HCT116 (cell line): ENCODE results near the gene DOC2A. TPM values are rescaled to one million over a fixed set of nuclear protein-coding genes. Genes with fewer than 3 reads are reported as not detected.

ENCODE experiments used
- ATAC-seq: fragments of 200-7000 bp; cut with Tn5 transposase; 2 replicates; pipeline ENCODE4 v1.9.1; 2020; ENCODE audit warnings: mild to moderate bottlenecking, moderate library complexity
- BruUV-seq: library from RNA; stranded (reverse); fragments of 400-500 nt; replicated peaks from 2 replicates; lab custom pipeline; 2021; lab: Mats Ljungman, UMichigan
- CTCF ChIA-PET: fragments of 300-600 bp; sonication (Branson Sonifier 250); formaldehyde crosslinking; loops from one replicate; lab custom pipeline; 2021; ENCODE audit warnings: antibody characterized with exemption; lab: Charles Lee
- POLR2A ChIA-PET: fragments of 300-600, 350-600 bp; sonication (Branson Sonifier 250); formaldehyde crosslinking; loops from one replicate; lab custom pipeline; 2021; ENCODE audit warnings: antibody characterized with exemption; lab: Charles Lee
- RAD21 ChIA-PET, 2 experiments: fragments of 300-600 bp; sonication (Branson Sonifier 250); formaldehyde crosslinking; loops; one replicate each; lab custom pipeline; 2023; ENCODE audit warnings: low total read pairs in 2 of 2; ENCODE audit not compliant: uncharacterized antibody in 2 of 2, unreplicated experiment in 2 of 2, low non-redundant PET in 1 of 2; lab: Charles Lee
- DNase-seq: peaks from one replicate; pipeline ENCODE4 v3.0.0-alpha.2; 2010; ENCODE audit warnings: low read depth, low spot score
- H2AFZ ChIP-seq: fragments of 200-600 bp; shearing (Covaris generic), sonication (generic); 2 replicates; pipeline ENCODE4 v1.6.1; 2017; ENCODE audit warnings: low read depth, mixed run types, mixed read lengths, antibody characterized with exemption, low read length; ENCODE audit not compliant: poor library complexity, severe bottlenecking
- H3K27ac ChIP-seq: 2 replicates; pipeline ENCODE4 v1.5.1; 2012; ENCODE audit warnings: low read depth, low read length
- H3K27me3 ChIP-seq: fragments of 200-600 bp; sonication (generic); 2 replicates; pipeline ENCODE4 v1.6.1; 2016; ENCODE audit warnings: mixed run types, low read length, mixed read lengths; ENCODE audit not compliant: insufficient read depth
- H3K36me3 ChIP-seq, 2 experiments: fragments of 200-500 bp in 1 of 2; fragments of 200-600 bp in 1 of 2; sonication (Bioruptor generic) in 1 of 2; sonication (generic) in 1 of 2; 2 replicates each; pipeline versions ENCODE4 v1.5.1 to v1.6.1; 2014 to 2016; ENCODE audit warnings: low read length in 2 of 2, inconsistent platforms in 1 of 2, mixed read lengths in 1 of 2, mixed run types in 1 of 2; ENCODE audit not compliant: insufficient read depth in 2 of 2, control insufficient read depth in 1 of 2
- H3K4me1 ChIP-seq, 2 experiments: fragments of 200-600 bp in 1 of 2; sonication (generic) in 1 of 2; 2 replicates each; pipeline versions ENCODE4 v1.5.1 to v1.6.1; 2012 to 2017; ENCODE audit warnings: low read length in 2 of 2, inconsistent platforms in 1 of 2, mild to moderate bottlenecking in 1 of 2, mixed read lengths in 1 of 2, mixed run types in 1 of 2, moderate library complexity in 1 of 2; ENCODE audit not compliant: insufficient read depth in 2 of 2, control insufficient read depth in 1 of 2
- H3K4me2 ChIP-seq: fragments of 200-600 bp; sonication (generic); 2 replicates; pipeline ENCODE4 v1.6.1; 2017; ENCODE audit warnings: mixed run types, low read length, mixed read lengths
- H3K4me3 ChIP-seq, 2 experiments: fragments of 200-600 bp in 1 of 2; sonication (generic) in 1 of 2; replicated peaks in 1 of 2; 2 replicates each; pipeline ENCODE4 v1.5.1; 2011 to 2016; ENCODE audit warnings: low read length in 2 of 2, control low read depth in 1 of 2, low read depth in 1 of 2, mild to moderate bottlenecking in 1 of 2, mixed read lengths in 1 of 2, mixed run types in 1 of 2
- H3K79me2 ChIP-seq: fragments of 200-600 bp; sonication (generic); 2 replicates; pipeline ENCODE4 v1.6.1; 2017; ENCODE audit warnings: mild to moderate bottlenecking, mixed run types, low read length, moderate library complexity, mixed read lengths; ENCODE audit not compliant: insufficient read depth
- H3K9ac ChIP-seq: fragments of 200-600 bp; sonication (generic); 2 replicates; pipeline ENCODE4 v1.6.1; 2016; ENCODE audit warnings: low read length, mixed read lengths
- H3K9me2 ChIP-seq: fragments of 200-600 bp; sonication (generic), shearing (Covaris generic); 2 replicates; pipeline ENCODE4 v1.6.1; 2017; ENCODE audit warnings: mixed run types, mild to moderate bottlenecking, moderate library complexity; ENCODE audit not compliant: insufficient read depth
- H3K9me3 ChIP-seq, 2 experiments: fragments of 200-500 bp in 1 of 2; fragments of 200-600 bp in 1 of 2; sonication (Bioruptor generic) in 1 of 2; sonication (generic) in 1 of 2; 2 replicates each; pipeline ENCODE4 v1.6.1; 2014 to 2017; ENCODE audit warnings: low read length in 2 of 2, mixed read lengths in 2 of 2, inconsistent platforms in 1 of 2, low read depth in 1 of 2, mild to moderate bottlenecking in 1 of 2, mixed run types in 1 of 2, moderate library complexity in 1 of 2; ENCODE audit not compliant: control insufficient read depth in 1 of 2, insufficient read depth in 1 of 2
- H4K20me1 ChIP-seq: fragments of 200-600 bp; sonication (generic), shearing (Covaris generic); 2 replicates; pipeline ENCODE4 v1.6.1; 2017; ENCODE audit warnings: mixed run types, mild to moderate bottlenecking, moderate library complexity; ENCODE audit not compliant: insufficient read depth
- CBX3 ChIP-seq: IDR thresholded peaks from 2 replicates; pipeline ENCODE4 v1.6.1; 2012; ENCODE audit warnings: low read depth
- CEBPB ChIP-seq: IDR thresholded peaks from 2 replicates; pipeline ENCODE4 v1.6.1; 2012; ENCODE audit warnings: low read depth
- EGR1 ChIP-seq: IDR thresholded peaks from 2 replicates; pipeline ENCODE4 v1.6.1; 2012; ENCODE audit warnings: low read depth
- ELF1 ChIP-seq: IDR thresholded peaks from 2 replicates; pipeline ENCODE4 v1.6.1; 2012; ENCODE audit warnings: low read depth, borderline replicate concordance
- EZH2 ChIP-seq: fragments of 200-600 bp; sonication (generic); IDR thresholded peaks from 2 replicates; pipeline ENCODE4 v1.6.1; 2017; ENCODE audit warnings: antibody characterized with exemption, mixed run types
- FOSL1 ChIP-seq: IDR thresholded peaks from 2 replicates; pipeline ENCODE4 v1.6.1; 2012; ENCODE audit warnings: low read depth
- JUND ChIP-seq: IDR thresholded peaks from 2 replicates; pipeline ENCODE4 v1.6.1; 2012
- POLR2A ChIP-seq: IDR thresholded peaks from 2 replicates; pipeline ENCODE4 v1.7.0; 2011; ENCODE audit warnings: borderline replicate concordance; ENCODE audit not compliant: insufficient read depth, insufficient read length; ENCODE audit errors: extremely low read depth
- RAD21 ChIP-seq: IDR thresholded peaks from 2 replicates; pipeline ENCODE4 v1.6.1; 2012; ENCODE audit warnings: low read depth, mild to moderate bottlenecking
- SIN3A ChIP-seq: IDR thresholded peaks from 2 replicates; pipeline ENCODE4 v1.6.1; 2012; ENCODE audit warnings: low read depth
- SP1 ChIP-seq: IDR thresholded peaks from 2 replicates; pipeline ENCODE4 v1.6.1; 2012; ENCODE audit warnings: low read depth
- ZFX ChIP-seq: fragments of 450-650 bp; IDR thresholded peaks from 2 replicates; pipeline ENCODE4 v1.6.1; 2017
- ZNF274 ChIP-seq: fragments of 200-500 bp; sonication (Bioruptor generic); IDR thresholded peaks from 2 replicates; pipeline ENCODE4 v1.6.1; 2014; ENCODE audit warnings: mild to moderate bottlenecking, low read depth, low read length, inconsistent platforms
- intact Hi-C: fragments of 100-400 bp; cut with micrococcal nuclease; formaldehyde crosslinking; loops from 2 replicates; pipeline ENCODE4 v1.10.0; 2022
- total RNA-seq: library from RNA; stranded (reverse); gene quantifications from one replicate; pipeline ENCODE4 v1.2.1, GENCODE V29; 2021; ENCODE audit not compliant: unreplicated experiment
- TF ChIP-seq, protein P1 (sequence below), 3 experiments: fragments of 200-600 bp in 1 of 3; sonication (generic) in 1 of 3; IDR thresholded peaks in 2 of 3; conservative IDR thresholded peaks in 1 of 3; 2 replicates each; pipeline ENCODE4 v1.5.1; 2012 to 2017; ENCODE audit warnings: low read depth in 2 of 3, low read length in 2 of 3, antibody characterized with exemption in 1 of 3, borderline replicate concordance in 1 of 3, control low read depth in 1 of 3, mild to moderate bottlenecking in 1 of 3, mixed read lengths in 1 of 3, mixed run types in 1 of 3, moderate library complexity in 1 of 3; ENCODE audit not compliant: insufficient read depth in 1 of 3
- TF ChIP-seq, protein P2 (sequence below): IDR thresholded peaks from 2 replicates; pipeline ENCODE4 v1.6.1; 2012; ENCODE audit warnings: low read depth
- TF ChIP-seq, protein P3 (sequence below): IDR thresholded peaks from 2 replicates; pipeline ENCODE4 v1.6.1; 2012

DOC2A gene
- total RNA-seq, 1 experiment from 2014 or later, result 17.3 TPM

DNA sequence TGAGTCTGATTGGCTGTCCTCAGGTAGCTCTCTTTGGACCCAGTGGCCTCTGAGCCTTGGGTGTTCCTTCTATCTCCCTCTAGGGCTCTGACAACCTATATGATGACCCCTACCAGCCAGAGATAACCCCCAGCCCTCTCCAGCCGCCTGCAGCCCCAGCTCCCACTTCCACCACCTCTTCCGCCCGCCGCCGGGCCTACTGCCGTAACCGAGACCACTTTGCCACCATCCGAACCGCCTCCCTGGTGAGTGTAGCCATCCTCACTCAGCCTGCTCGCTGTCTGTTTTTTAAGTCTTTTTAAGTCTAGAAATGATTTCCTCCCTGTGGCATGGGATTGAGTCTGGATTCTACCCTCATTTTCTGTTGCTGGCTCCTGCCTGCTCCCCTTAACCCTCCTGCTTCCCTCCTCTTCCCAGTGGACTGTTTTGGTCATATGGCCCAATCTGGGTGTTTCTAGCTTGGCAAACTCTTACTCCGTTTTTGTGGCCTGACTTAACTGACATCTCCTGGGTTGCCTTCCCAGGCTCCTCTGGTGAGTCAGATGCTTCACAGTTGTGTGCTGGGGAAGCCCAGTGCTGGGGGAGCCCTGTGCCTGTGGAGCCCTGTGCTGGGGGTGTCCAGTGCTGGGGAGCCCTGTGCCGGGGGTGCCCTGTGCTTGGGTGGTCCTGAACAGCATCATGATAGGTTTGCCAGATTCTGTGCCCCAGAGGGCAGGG lies 27.2 kb downstream of the DOC2A start:
- H3K27me3 ChIP-seq, result no peaks in the 10 kb centered on the region
- H2AFZ ChIP-seq, result no peak overlapping the region
- peaks cover 64 to 72% of the 10 kb centered on the region in 2 experiments for H3K36me3 ChIP-seq
- CTCF ChIA-PET, result no interaction called here
- H4K20me1 ChIP-seq, result no peaks in the 10 kb centered on the region
- H3K27ac ChIP-seq, result no peak overlapping the region
- no peak for ATAC-seq
- H3K9me2 ChIP-seq, result no peaks in the 10 kb centered on the region
- intact Hi-C loops, result no loop called here
- peaks cover 17% of the 10 kb centered on the region; the same call in 1 of the 2 replicates for H3K79me2 ChIP-seq
- H3K4me2 ChIP-seq, result no peak overlapping the region
- H3K9ac ChIP-seq, result no peak overlapping the region
- H3K4me1 ChIP-seq, result no peaks in the 10 kb centered on the region
- H3K4me3 ChIP-seq, result no peak overlapping the region
- TF ChIP-seq CEBPB (no peak), EGR1 (no peak), ZFX (no peak), EZH2 (no peak), POLR2A (no peak), ZNF274 (no peak), FOSL1 (no peak), JUND (no peak), RAD21 (no peak), CBX3 (no peak), SP1 (no peak), SIN3A (no peak), ELF1 (no peak)
- TF ChIP-seq, protein P1, sequence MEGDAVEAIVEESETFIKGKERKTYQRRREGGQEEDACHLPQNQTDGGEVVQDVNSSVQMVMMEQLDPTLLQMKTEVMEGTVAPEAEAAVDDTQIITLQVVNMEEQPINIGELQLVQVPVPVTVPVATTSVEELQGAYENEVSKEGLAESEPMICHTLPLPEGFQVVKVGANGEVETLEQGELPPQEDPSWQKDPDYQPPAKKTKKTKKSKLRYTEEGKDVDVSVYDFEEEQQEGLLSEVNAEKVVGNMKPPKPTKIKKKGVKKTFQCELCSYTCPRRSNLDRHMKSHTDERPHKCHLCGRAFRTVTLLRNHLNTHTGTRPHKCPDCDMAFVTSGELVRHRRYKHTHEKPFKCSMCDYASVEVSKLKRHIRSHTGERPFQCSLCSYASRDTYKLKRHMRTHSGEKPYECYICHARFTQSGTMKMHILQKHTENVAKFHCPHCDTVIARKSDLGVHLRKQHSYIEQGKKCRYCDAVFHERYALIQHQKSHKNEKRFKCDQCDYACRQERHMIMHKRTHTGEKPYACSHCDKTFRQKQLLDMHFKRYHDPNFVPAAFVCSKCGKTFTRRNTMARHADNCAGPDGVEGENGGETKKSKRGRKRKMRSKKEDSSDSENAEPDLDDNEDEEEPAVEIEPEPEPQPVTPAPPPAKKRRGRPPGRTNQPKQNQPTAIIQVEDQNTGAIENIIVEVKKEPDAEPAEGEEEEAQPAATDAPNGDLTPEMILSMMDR (IDR thresholded peaks at IDR 0.05 in 2 of 3, conservative IDR thresholded peaks at IDR 0.05 in 1 of 3; ENCODE audit: borderline replicate concordance in 1 of 3, insufficient read depth in 1 of 3, low read depth in 2 of 3, low read length in 2 of 3), result no peak
- TF ChIP-seq, protein P2, sequence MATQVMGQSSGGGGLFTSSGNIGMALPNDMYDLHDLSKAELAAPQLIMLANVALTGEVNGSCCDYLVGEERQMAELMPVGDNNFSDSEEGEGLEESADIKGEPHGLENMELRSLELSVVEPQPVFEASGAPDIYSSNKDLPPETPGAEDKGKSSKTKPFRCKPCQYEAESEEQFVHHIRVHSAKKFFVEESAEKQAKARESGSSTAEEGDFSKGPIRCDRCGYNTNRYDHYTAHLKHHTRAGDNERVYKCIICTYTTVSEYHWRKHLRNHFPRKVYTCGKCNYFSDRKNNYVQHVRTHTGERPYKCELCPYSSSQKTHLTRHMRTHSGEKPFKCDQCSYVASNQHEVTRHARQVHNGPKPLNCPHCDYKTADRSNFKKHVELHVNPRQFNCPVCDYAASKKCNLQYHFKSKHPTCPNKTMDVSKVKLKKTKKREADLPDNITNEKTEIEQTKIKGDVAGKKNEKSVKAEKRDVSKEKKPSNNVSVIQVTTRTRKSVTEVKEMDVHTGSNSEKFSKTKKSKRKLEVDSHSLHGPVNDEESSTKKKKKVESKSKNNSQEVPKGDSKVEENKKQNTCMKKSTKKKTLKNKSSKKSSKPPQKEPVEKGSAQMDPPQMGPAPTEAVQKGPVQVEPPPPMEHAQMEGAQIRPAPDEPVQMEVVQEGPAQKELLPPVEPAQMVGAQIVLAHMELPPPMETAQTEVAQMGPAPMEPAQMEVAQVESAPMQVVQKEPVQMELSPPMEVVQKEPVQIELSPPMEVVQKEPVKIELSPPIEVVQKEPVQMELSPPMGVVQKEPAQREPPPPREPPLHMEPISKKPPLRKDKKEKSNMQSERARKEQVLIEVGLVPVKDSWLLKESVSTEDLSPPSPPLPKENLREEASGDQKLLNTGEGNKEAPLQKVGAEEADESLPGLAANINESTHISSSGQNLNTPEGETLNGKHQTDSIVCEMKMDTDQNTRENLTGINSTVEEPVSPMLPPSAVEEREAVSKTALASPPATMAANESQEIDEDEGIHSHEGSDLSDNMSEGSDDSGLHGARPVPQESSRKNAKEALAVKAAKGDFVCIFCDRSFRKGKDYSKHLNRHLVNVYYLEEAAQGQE, result no peak
- TF ChIP-seq, protein P3, sequence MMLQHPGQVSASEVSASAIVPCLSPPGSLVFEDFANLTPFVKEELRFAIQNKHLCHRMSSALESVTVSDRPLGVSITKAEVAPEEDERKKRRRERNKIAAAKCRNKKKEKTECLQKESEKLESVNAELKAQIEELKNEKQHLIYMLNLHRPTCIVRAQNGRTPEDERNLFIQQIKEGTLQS, result no peak
- TF ChIP-seq, all 23 proteins: peak for 0
- no TSS peak for BruUV-seq
- no peaks in the 10 kb centered on the region for H3K9me3 ChIP-seq
- ChIA-PET POLR2A (no interaction called here), RAD21 (no interaction called here)
- no peak for DNase-seq
